ENCODE data around the gene MCRIP1.

GRCh38 chr17:81867170-81867990, 34.3 kb upstream of the MCRIP1 start:
- TF ChIP-seq CTCF (IDR thresholded peaks at IDR 0.05) (no peak), POLR2A (IDR thresholded peaks at IDR 0.05) (no peak)

Measured in thyroid gland (tissue), 4 donors.